PC-3 (cell line): ENCODE results near the gene KIAA0513. TPM values are rescaled to one million over a fixed set of nuclear protein-coding genes. Genes with fewer than 3 reads are reported as not detected.

Experiments
- ATAC-seq: fragments of 200-7000 bp; cut with Tn5 transposase; 2 replicates; pipeline ENCODE4 v1.9.1; 2020; ENCODE audit warnings: mild to moderate bottlenecking, moderate library complexity
- BruUV-seq: library from RNA; stranded (reverse); fragments of 400-500 nt; replicated peaks from 2 replicates; lab custom pipeline; 2021; lab: Mats Ljungman, UMichigan
- CTCF ChIA-PET: fragments of 300-600 bp; sonication (Branson Sonifier 250); formaldehyde crosslinking; loops from one replicate; lab custom pipeline; 2022; ENCODE audit warnings: antibody characterized with exemption; lab: Charles Lee
- POLR2A ChIA-PET: fragments of 300-600 bp; sonication (Branson Sonifier 250); formaldehyde crosslinking; loops from one replicate; lab custom pipeline; 2022; ENCODE audit warnings: antibody characterized with exemption; ENCODE audit not compliant: unreplicated experiment; lab: Charles Lee
- DNase-seq: peaks from one replicate; pipeline ENCODE4 v3.0.0-alpha.2; 2015
- H2AFZ ChIP-seq: fragments of 300-600 bp; sonication (generic); 2 replicates; pipeline ENCODE4 v1.6.0; 2016; ENCODE audit warnings: antibody characterized with exemption, low read length
- H3F3A ChIP-seq: fragments of 300-600 bp; sonication (generic); one replicate; pipeline ENCODE4 v1.6.0; 2017; ENCODE audit warnings: antibody characterized with exemption, low read length, control low read depth, mild to moderate bottlenecking; ENCODE audit not compliant: unreplicated experiment
- H3K27ac ChIP-seq: fragments of 300-600 bp; sonication (generic); 2 replicates; pipeline ENCODE4 v1.5.1; 2016; ENCODE audit warnings: mild to moderate bottlenecking, low read length
- H3K27me3 ChIP-seq: fragments of 300-600 bp; sonication (generic); 2 replicates; pipeline ENCODE4 v1.6.1; 2016; ENCODE audit warnings: low read length, mixed read lengths
- H3K36me3 ChIP-seq: fragments of 300-600 bp; sonication (generic); 2 replicates; pipeline ENCODE4 v1.6.1; 2016; ENCODE audit warnings: low read depth, mixed run types, low read length, mixed read lengths
- H3K4me1 ChIP-seq: fragments of 300-600 bp; sonication (generic); 2 replicates; pipeline ENCODE4 v1.5.1; 2016; ENCODE audit warnings: low read length; ENCODE audit not compliant: insufficient read depth
- H3K4me2 ChIP-seq: fragments of 300-600 bp; sonication (generic); 2 replicates; pipeline ENCODE4 v1.6.0; 2016; ENCODE audit warnings: low read length
- H3K4me3 ChIP-seq: fragments of 300-600 bp; sonication (generic); 2 replicates; pipeline ENCODE4 v1.5.1; 2016; ENCODE audit warnings: mild to moderate bottlenecking, low read length, mixed read lengths
- H3K79me2 ChIP-seq: fragments of 300-600 bp; sonication (generic); 2 replicates; pipeline ENCODE4 v1.6.1; 2017; ENCODE audit warnings: low read length, mixed read lengths
- H3K9ac ChIP-seq: fragments of 300-600 bp; sonication (generic); 2 replicates; pipeline ENCODE4 v1.6.0; 2016; ENCODE audit warnings: mild to moderate bottlenecking, low read length
- H3K9me2 ChIP-seq: fragments of 300-600 bp; sonication (generic); replicated peaks from 2 replicates; pipeline ENCODE4 v1.6.1; 2016; ENCODE audit warnings: mixed run types, low read length, mixed read lengths
- H3K9me3 ChIP-seq: fragments of 300-600 bp; sonication (generic); 2 replicates; pipeline ENCODE4 v1.6.1; 2016; ENCODE audit warnings: low read length, mixed read lengths
- H4K20me1 ChIP-seq: fragments of 300-600 bp; sonication (generic); 2 replicates; pipeline ENCODE4 v1.6.1; 2016; ENCODE audit warnings: low read length, mixed read lengths
- CTCF ChIP-seq: fragments of 300-600 bp; sonication (generic); conservative IDR thresholded peaks from 2 replicates; pipeline ENCODE4 v1.5.1; 2017; ENCODE audit warnings: antibody characterized with exemption, low read depth, mild to moderate bottlenecking, low read length
- EZH2 ChIP-seq: fragments of 300-600 bp; sonication (generic); IDR thresholded peaks from one replicate; pipeline ENCODE4 v1.6.1; 2017; ENCODE audit warnings: antibody characterized with exemption, mild to moderate bottlenecking, low read length; ENCODE audit not compliant: unreplicated experiment
- EZH2phosphoT487 ChIP-seq: fragments of 300-600 bp; sonication (generic); IDR thresholded peaks from 2 replicates; pipeline ENCODE4 v1.6.1; 2018; ENCODE audit warnings: mild to moderate bottlenecking, antibody characterized with exemption, low read length, borderline replicate concordance
- intact Hi-C: fragments of 100-400 bp; cut with micrococcal nuclease; formaldehyde crosslinking; loops from 2 replicates; pipeline ENCODE4 v1.9.0; 2023
- total RNA-seq: library from RNA; depleted of rRNA; stranded (reverse); fragments of >200 nt; gene quantifications from 2 replicates; pipeline ENCODE4 v1.2.3, GENCODE V29; 2014

KIAA0513 gene
- total RNA-seq, 1 experiment from 2014 or later = 7.8 TPM

GRCh38 chr16:84985079-84986065 lies 42.2 kb upstream of the KIAA0513 start:
- Histone ChIP-seq H3K9me2 (no peaks in the 10 kb centered on the region), H4K20me1 (no peaks in the 10 kb centered on the region), H3K9ac (no peak overlapping the region), H2AFZ (no peak overlapping the region), H3K27ac (peak overlapping the region; percentile 28; the same call in 1 of the 2 replicates), H3K27me3 (no peaks in the 10 kb centered on the region), H3K4me3 (no peak overlapping the region), H3K4me1 (peaks cover 14% of the 10 kb centered on the region), H3K9me3 (no peaks in the 10 kb centered on the region), H3K79me2 (peaks cover 39% of the 10 kb centered on the region), H3F3A (no peaks in the 10 kb centered on the region), H3K4me2 (0 out of 2 replicates have a peak overlapping the region, but pooled peaks have one; percentile 16), H3K36me3 (peaks cover 25% of the 10 kb centered on the region)
- intact Hi-C loops = no loop called here
- ATAC-seq (peak; percentile 27; the same call in 1 of the 2 replicates), DNase-seq (peak; percentile 54)
- ChIA-PET POLR2A (no interaction called here), CTCF (no interaction called here)
- BruUV-seq = no TSS peak
- TF ChIP-seq EZH2 (no peak), CTCF (no peak), EZH2phosphoT487 (no peak)

- CTCF ChIA-PET = no interaction called here
- Histone ChIP-seq H3K4me3 (no peak overlapping the region), H2AFZ (no peak overlapping the region), H3K79me2 (peaks cover 39% of the 10 kb centered on the region), H3K4me2 (no peak overlapping the region), H3F3A (no peaks in the 10 kb centered on the region), H3K27ac (peak overlapping the region; percentile 25; the same call in 1 of the 2 replicates), H3K9me2 (no peaks in the 10 kb centered on the region), H4K20me1 (no peaks in the 10 kb centered on the region), H3K27me3 (no peaks in the 10 kb centered on the region), H3K9ac (no peak overlapping the region), H3K36me3 (peaks cover 19% of the 10 kb centered on the region), H3K9me3 (no peaks in the 10 kb centered on the region), H3K4me1 (peaks cover 14% of the 10 kb centered on the region)
- ATAC-seq (no peak), DNase-seq (no peak)
- no peak for TF ChIP-seq EZH2phosphoT487
- TF ChIP-seq EZH2 = no peak
- intact Hi-C loops = no loop called here
- POLR2A ChIA-PET = no interaction called here
- BruUV-seq = no TSS peak
Observed at GRCh38 chr16:84986102-84986501, 41.5 kb upstream of the KIAA0513 start.

GRCh38 chr16:84986879-84987278 lies 40.7 kb upstream of the KIAA0513 start:
- Histone ChIP-seq H3K9ac (no peak overlapping the region), H3K4me2 (no peak overlapping the region), H3K9me3 (no peaks in the 10 kb centered on the region), H3K9me2 (no peaks in the 10 kb centered on the region), H2AFZ (no peak overlapping the region), H4K20me1 (no peaks in the 10 kb centered on the region), H3K4me1 (peaks cover 14% of the 10 kb centered on the region), H3K79me2 (peaks cover 39% of the 10 kb centered on the region), H3K36me3 (peaks cover 16% of the 10 kb centered on the region), H3F3A (no peaks in the 10 kb centered on the region), H3K4me3 (no peak overlapping the region), H3K27ac (no peak overlapping the region), H3K27me3 (no peaks in the 10 kb centered on the region)
- ATAC-seq (no peak), DNase-seq (no peak)
- POLR2A ChIA-PET = no interaction called here
- intact Hi-C loops = no loop called here
- BruUV-seq = no TSS peak
- CTCF ChIA-PET = no interaction called here
- TF ChIP-seq CTCF (no peak), EZH2 (no peak), EZH2phosphoT487 (no peak)
